Kidney capillary endothelial cell (primary cell): ENCODE results near the gene PLAAT4.

Experiments used
- DNase-seq: peaks from one replicate; pipeline ENCODE4 v3.0.0-alpha.2; 2018; ENCODE audit warnings: low spot score

The PLAAT4 gene

DNA sequence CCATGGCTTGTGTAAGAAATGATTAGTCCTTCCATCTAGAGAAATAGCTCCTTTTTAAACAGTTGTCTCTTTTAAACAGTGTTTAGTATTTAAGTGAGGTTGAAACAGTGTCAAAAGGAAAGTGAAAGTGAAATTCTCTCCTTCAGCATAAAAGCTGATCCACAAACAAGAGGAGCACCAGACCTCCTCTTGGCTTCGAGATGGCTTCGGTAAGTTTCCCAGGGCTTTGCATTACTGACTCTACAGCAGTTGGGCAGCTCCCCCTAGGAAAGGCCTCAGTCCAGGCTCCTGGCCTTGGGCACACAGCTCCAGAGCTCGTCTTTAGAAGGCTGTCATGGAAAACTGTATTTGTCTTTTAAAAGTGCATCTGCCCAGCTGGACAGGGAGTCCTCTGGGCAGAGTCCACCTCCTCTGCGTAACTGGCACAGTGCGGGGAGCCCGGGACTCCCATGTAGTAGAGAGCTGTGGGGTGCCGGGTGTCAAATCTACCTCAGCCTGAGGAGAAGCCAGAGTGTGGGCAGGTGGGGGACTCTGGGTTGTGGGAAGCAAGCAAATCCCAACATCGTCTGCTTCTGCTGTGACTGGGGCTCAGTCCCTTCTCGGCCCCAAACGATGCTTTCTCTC lies at the start of gene PLAAT4:
TSS of gene PLAAT4 (plus strand) at position 140 of the 624 bp plus-strand sequence. CDS start at position 201, 61 bp downstream.
- peak; percentile 4 for DNase-seq

DNA sequence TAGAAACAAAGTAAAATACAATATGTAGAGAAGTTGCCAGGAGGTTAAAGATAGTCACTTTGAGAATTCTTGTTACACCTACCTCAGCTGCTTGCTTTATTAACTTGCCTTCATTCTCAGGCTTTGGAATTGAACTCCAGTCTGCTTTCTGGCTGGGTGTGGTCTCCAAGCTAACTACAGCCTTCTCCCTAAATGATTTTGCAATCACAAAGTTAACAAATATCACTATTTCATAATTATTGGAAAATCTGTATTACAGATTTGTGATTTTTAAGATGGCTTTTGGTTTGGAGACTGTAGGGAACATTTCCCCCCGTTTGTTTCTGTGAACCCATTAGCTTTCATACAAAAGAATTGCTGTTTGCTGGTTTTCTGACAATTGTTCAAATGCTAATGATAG lies 47.8 kb upstream of the PLAAT4 start:
- DNase-seq, result no peak

GRCh38 chr11:63489879-63490278 lies 46.7 kb upstream of the PLAAT4 start:
- DNase-seq, result no peak

- DNase-seq, result no peak
Observed at GRCh38 chr11:63490551-63491239, 45.9 kb upstream of the PLAAT4 start, which contains the start of gene PLAAT5. Gene PLAAT5, minus strand, starts transcription at chr11:63491167. Its CDS starts 133 bp downstream, at chr11:63491034.

DNA sequence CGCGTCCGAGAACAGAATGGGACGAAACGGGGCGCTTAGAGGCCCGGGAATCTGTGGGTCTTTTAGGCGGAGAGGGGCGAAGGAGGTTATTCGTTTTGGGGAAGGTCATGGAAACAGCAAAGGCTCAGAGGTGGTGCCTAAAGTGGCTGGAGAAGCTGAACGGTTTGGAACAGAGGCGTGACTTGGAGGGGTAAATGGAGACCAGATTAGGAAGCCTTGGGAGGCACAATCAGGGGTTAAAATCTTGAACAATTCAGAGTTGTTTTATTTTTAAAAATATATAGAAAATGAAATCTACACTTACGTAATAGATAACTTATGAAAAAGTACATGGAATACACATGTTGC lies 45.4 kb upstream of the PLAAT4 start:
- DNase-seq, result no peak

DNA sequence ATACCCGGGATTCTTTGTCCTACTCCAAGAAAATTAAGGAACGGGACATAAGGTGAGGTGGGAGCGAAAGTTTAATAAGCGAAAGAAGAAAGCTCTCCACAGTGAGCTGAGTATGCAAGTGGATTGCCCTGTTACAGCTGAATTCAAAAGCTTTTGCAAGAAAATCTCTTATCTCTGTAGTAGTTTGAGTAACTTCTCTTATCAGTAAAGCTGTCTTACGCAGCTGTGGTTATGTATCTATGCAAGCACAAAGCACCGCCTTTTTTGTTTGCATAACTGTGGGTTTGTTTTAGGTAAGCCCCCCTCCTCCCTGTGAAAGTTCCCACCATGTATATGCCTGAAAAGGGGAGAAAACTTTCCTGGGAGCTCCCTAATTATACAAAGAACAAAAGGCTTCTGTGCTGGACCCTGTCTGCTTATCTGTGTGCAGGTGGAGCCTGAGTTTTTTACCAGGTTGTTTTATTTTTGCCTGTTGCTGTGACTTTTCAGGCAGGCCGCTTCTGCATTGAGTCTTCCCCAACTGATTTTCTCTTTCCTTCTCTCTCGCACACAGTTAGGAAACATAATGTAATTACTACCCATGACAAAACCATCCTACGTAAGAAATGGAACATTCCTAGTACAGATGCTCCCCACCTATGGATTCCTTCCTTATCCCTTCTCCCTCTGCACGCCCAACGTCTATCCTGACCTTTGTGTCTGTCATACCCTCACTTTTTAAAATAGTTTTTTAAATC lies 44.8 kb upstream of the PLAAT4 start:
- DNase-seq, result no peak

DNA sequence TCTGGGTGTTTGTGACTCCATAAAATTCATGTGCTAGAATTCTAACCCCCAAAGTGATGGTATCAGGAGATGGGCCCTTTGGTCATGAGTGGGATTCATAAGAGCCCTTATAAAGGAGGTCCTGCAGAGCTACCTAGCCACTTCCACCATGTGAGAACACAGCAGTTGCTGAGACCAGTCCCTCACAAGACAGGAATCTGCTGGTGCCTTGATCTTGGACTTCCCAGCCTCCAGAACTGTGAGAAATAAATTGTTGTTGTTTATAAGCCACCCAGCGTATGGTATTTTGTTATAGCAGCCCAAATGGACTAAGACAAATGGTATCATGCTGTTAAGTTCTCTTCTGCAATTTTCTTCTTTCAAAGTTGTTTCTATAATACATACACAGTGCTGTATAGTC lies 44.2 kb upstream of the PLAAT4 start:
- DNase-seq, result no peak

GRCh38 chr11:63493127-63493526 lies 43.5 kb upstream of the PLAAT4 start:
- DNase-seq, result no peak

- no peak for DNase-seq
Observed at GRCh38 chr11:63494975-63495374, 41.6 kb upstream of the PLAAT4 start.

- DNase-seq, result no peak
Observed at GRCh38 chr11:63499874-63500273, 36.7 kb upstream of the PLAAT4 start.

DNA sequence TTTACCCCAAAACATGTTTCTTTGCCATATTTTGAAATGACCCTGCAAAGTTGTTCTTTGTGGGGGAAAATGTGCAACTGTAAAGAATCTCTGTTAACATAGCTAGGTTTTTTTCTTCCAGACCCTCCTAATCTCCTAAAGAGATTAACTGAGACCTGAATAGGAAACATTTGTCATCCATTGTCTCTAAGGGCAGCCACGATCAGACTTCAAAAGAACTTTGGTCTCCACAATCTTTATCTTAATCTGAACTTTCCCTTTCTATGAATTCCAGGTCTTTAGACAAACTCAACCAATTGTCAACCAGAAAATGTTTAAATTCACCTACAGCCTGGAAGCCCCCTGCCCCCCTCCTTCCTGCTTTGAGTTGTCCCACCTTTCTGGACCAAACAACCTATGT lies 35.4 kb upstream of the PLAAT4 start:
- no peak for DNase-seq

- no peak for DNase-seq
Observed at GRCh38 chr11:63502252-63502820, 34.3 kb upstream of the PLAAT4 start.

DNA sequence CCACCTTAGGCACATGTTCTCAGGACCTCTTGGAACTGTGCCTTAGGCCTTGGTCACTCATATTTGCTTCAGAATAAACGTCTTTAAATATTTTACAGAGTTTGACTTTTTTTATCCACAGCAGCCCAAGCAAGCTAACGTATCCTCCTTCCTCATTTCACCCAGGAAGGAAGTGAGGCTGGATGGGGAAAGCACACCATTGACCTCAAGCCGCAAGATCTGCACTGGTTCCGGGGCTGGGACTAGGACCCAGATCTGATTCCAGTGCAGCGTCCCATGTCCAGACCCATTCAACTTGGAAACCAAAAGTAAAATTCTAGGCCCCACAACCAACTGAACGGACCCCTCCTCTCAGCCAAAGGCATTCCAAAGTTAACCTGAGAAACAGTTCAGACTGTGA lies 33.1 kb upstream of the PLAAT4 start:
- DNase-seq, result no peak

DNA sequence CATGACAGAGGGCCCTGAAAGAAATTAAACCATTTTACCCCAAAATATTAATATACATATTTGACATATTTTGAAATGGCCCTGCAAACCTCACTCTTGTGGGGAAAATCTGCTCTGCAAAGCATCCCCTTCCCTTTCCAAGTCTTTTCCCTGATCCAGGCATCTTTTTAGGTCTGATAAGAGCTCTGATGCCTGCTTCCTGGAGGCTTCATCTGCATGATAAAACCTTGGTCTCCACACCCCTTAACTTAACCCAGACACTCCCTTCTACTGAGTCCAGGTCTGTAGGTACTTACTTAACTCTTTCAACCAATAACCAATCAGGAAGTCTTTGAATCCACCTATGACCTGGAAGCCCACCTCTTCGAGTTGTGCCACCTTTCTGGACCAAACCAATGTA lies 32.6 kb upstream of the PLAAT4 start:
- DNase-seq, result no peak

DNA sequence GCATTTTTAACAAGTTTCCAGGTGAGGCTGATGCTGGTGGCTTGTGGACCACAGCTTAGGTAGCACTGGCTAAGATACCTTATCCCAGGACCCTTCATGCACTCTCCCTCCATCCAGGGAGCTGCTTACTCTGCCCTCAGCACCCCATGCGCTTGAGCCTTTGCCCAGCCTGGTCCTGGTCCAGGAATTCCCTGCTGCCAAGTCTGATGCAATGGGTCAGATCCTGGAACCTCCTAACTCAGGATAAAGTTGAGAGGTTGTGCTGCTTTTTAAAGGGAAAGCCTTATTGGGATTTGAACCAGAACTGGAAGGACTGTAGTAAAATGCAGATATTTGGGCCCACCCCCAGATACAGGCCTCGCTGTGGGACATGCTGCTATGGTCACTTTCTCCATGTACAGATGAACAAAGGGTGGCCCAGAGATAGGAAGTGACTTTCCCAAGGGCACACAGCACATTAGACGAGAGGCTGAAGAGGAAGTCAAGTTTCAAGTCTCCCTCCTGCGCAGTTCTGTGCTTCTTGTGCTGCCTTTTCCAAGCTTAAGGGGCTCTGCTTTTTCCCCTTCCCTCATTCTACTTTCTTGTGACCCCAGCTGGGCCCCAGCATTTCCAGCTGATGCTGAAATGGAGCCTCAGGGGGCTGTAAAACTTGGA lies 31.5 kb upstream of the PLAAT4 start:
- DNase-seq, result no peak

DNA sequence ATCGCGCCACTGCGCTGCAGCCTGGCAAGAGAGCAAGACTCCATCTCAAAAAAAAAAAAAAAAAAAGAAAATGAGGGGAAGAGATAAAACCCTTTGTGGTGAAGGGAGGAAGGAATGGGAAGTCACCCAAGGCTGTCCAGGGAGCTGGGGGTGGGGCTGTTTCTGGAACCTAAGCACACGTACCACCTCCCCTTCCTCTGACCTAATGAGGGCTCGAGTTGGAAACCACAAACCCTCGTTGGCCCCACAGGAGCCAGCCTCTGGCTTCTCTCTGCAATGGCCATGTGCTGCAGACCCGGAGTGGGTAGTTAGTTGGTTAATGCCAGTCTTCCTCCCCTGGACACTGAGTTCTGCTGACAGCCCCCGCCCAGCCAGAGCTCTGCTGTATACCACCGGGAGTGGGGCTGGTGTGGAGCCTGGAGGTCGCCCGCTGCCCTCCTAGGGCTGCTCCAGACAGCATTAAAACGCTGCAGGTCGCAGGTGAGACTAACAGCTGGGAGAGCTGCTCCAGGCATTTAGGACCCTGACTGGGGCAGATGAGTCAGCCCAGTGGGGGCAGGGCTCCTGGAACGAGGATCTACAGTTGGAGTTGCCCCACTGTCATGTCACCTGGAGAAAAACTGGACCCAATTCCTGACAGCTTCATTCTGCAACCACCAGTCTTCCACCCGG lies 30.6 kb upstream of the PLAAT4 start, which contains the start of gene LGALS12:
TSS of gene LGALS12 (plus strand) at position 228 of the 672 bp plus-strand sequence. CDS start at position 603, 375 bp downstream.
- DNase-seq, result no peak

GRCh38 chr11:63506876-63507275 lies 29.7 kb upstream of the PLAAT4 start:
- DNase-seq, result no peak

GRCh38 chr11:63507511-63507910 lies 29.1 kb upstream of the PLAAT4 start:
- DNase-seq, result no peak

DNA sequence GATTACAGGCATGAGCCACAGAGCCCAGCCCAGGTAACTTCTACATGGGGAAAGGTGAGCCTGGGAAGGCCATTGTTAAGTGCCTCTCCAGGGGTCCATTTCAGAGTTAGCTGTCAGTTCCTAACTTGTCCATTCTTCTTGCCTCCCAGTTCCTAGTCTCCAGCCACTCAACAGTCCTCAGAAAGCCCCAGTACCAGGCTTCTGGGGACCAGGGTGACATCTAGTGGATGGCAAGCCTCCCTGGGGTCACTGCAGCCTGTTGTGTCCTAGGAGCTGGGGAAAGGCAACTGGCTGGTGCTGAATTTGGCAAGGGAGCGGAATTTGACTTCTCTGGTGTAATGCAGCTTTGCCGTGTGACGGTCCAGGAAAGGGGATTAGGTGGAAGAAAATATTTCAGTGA lies 28.6 kb upstream of the PLAAT4 start:
- no peak for DNase-seq

- DNase-seq, result no peak
Observed at GRCh38 chr11:63508745-63509144, 27.9 kb upstream of the PLAAT4 start.

DNA sequence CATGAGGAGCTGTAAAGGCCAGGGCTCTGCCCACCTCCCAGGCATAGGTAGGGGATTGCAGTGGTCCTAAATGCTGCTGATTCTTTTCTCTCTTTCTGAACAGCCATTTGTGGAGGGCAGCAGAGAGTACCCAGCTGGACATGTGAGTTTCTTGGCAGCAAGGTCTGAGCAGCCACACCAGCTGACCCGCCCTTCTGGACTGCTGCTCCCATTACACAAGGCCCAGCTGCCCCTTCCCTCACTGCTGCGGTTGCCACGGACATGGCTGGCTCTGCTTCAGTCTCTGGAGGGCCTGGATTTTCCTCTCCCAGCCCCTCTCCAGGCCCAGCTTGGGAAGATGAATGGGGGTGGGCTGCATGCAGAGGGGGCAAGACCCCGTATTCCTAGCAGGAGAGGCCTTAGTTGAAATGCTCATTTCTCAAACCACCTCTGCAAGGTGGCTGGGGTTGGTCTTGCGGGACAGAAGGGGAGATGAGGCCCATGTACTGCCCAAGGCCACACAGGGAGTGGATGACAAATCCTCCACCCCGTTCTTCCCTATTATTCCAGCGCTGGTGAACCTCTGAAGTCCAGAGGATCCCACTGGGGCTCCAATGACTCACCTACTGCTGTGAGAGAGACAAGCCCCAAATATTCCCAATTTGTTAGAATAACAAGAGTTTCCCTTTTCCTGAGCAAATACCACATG lies 26.1 kb upstream of the PLAAT4 start:
- no peak for DNase-seq
